H1 (cell line): ENCODE data around the gene SPOCK1. TPM values are rescaled to one million over a fixed set of nuclear protein-coding genes. Genes with fewer than 3 reads are reported as not detected.

Experiments used
- CTCF ChIA-PET: fragments of 300-600 bp; sonication (Branson Sonifier 250); formaldehyde crosslinking; loops from one replicate; lab custom pipeline; 2021; ENCODE audit not compliant: partially characterized antibody; lab: Charles Lee
- POLR2A ChIA-PET: fragments of 300-600 bp; sonication (Branson Sonifier 250); formaldehyde crosslinking; loops from one replicate; lab custom pipeline; 2021; ENCODE audit warnings: inconsistent platforms; ENCODE audit not compliant: partially characterized antibody; lab: Charles Lee
- DNase-seq, 2 experiments: peaks; one replicate each; pipeline versions ENCODE4 v3.0.0 to v3.0.0-alpha.2; 2010 to 2022; ENCODE audit warnings: low spot score in 2 of 2, low read depth in 1 of 2, mixed read lengths in 1 of 2
- FAIRE-seq: peaks from 2 replicates; lab custom pipeline; 2011; peaks lifted over from hg19 to GRCh38; lab: Jason Lieb, UNC
- H2AFZ ChIP-seq: 2 replicates; pipeline ENCODE4 v1.8.1; 2012; ENCODE audit warnings: low read length, inconsistent platforms
- H2AK5ac ChIP-seq: 2 replicates; pipeline ENCODE4 v1.6.1; 2013; ENCODE audit warnings: low read depth, low read length
- H2BK120ac ChIP-seq: replicated peaks from 2 replicates; pipeline ENCODE3; 2013; ENCODE audit warnings: low read depth, low read length, inconsistent platforms
- H2BK12ac ChIP-seq: 2 replicates; pipeline ENCODE4 v1.6.1; 2013; ENCODE audit warnings: low read depth, low read length
- H2BK15ac ChIP-seq: 2 replicates; pipeline ENCODE4 v1.6.1; 2013; ENCODE audit warnings: low read length
- H2BK20ac ChIP-seq: 2 replicates; pipeline ENCODE4 v1.6.1; 2013; ENCODE audit warnings: low read length
- H2BK5ac ChIP-seq: 2 replicates; pipeline ENCODE4 v1.6.1; 2013; ENCODE audit warnings: low read depth, low read length
- H3K14ac ChIP-seq: 2 replicates; pipeline ENCODE4 v1.6.1; 2013; ENCODE audit warnings: inconsistent platforms; ENCODE audit not compliant: insufficient read length
- H3K18ac ChIP-seq: 2 replicates; pipeline ENCODE4 v1.6.1; 2013; ENCODE audit warnings: low read length; ENCODE audit errors: extremely low read depth
- H3K23ac ChIP-seq: 2 replicates; pipeline ENCODE4 v1.6.1; 2013; ENCODE audit warnings: inconsistent platforms; ENCODE audit not compliant: insufficient read length
- H3K23me2 ChIP-seq: 2 replicates; pipeline ENCODE4 v1.6.1; 2013; ENCODE audit warnings: low read depth, low read length
- H3K27ac ChIP-seq: 2 replicates; pipeline ENCODE4 v1.6.1; 2011; ENCODE audit warnings: low read depth, low read length, inconsistent platforms
- H3K27me3 ChIP-seq, 4 experiments: replicated peaks in 1 of 4; 1 replicate in 1 of 4; 2 replicates in 3 of 4; pipeline versions ENCODE4 v1.6.1 to v1.8.1; 2011 to 2013; ENCODE audit warnings: low read length in 3 of 4, mild to moderate bottlenecking in 3 of 4, inconsistent platforms in 2 of 4, mixed read lengths in 2 of 4, moderate library complexity in 1 of 4; ENCODE audit not compliant: control insufficient read depth in 3 of 4, insufficient read depth in 3 of 4; ENCODE audit errors: extremely low read depth in 1 of 4
- H3K36me3 ChIP-seq, 4 experiments: 2 replicates each; pipeline versions ENCODE4 v1.6.1 to v1.8.1; 2011 to 2013; ENCODE audit warnings: mild to moderate bottlenecking in 4 of 4, low read length in 3 of 4, moderate library complexity in 2 of 4, control low read depth in 1 of 4, inconsistent platforms in 1 of 4; ENCODE audit not compliant: insufficient read depth in 4 of 4, control insufficient read depth in 2 of 4
- H3K4ac ChIP-seq: replicated peaks from 2 replicates; pipeline ENCODE3; 2013; ENCODE audit warnings: low read length, low read depth, mixed read lengths, inconsistent platforms; ENCODE audit not compliant: insufficient read length
- H3K4me1 ChIP-seq, 4 experiments: replicated peaks in 1 of 4; 1 replicate in 1 of 4; 2 replicates in 3 of 4; pipeline versions ENCODE4 v1.6.1 to v1.8.1; 2011 to 2013; ENCODE audit warnings: low read length in 3 of 4, inconsistent platforms in 2 of 4, mixed read lengths in 1 of 4; ENCODE audit not compliant: insufficient read depth in 4 of 4, control insufficient read depth in 3 of 4
- H3K4me2 ChIP-seq, 2 experiments: 2 replicates each; pipeline versions ENCODE4 v1.6.1 to v1.8.1; 2011 to 2013; ENCODE audit warnings: low read depth in 2 of 2, low read length in 2 of 2, control low read depth in 1 of 2, inconsistent platforms in 1 of 2, mild to moderate bottlenecking in 1 of 2; ENCODE audit not compliant: insufficient read depth in 1 of 2
- H3K4me3 ChIP-seq, 4 experiments: fragments of 200-600, 300-600 bp in 1 of 4; sonication (generic), shearing (Covaris generic), sonication (Bioruptor Twin) in 1 of 4; 2 replicates each; pipeline versions ENCODE4 v1.5.1 to v1.8.1; 2011 to 2016; ENCODE audit warnings: low read length in 4 of 4, low read depth in 3 of 4, control low read depth in 2 of 4, inconsistent platforms in 2 of 4, mild to moderate bottlenecking in 2 of 4, mixed read lengths in 1 of 4, moderate library complexity in 1 of 4; ENCODE audit not compliant: insufficient read depth in 2 of 4; ENCODE audit errors: extremely low read depth in 1 of 4
- H3K56ac ChIP-seq: replicated peaks from 2 replicates; pipeline ENCODE3; 2013; ENCODE audit warnings: low read depth, mild to moderate bottlenecking, mixed read lengths, low read length, inconsistent platforms; ENCODE audit not compliant: insufficient read length
- H3K79me1 ChIP-seq: 2 replicates; pipeline ENCODE4 v1.6.1; 2013; ENCODE audit warnings: low read depth, low read length, control low read depth
- H3K79me2 ChIP-seq, 2 experiments: 2 replicates each; pipeline versions ENCODE4 v1.6.1 to v1.8.1; 2012 to 2013; ENCODE audit warnings: low read length in 2 of 2, mild to moderate bottlenecking in 2 of 2, inconsistent platforms in 1 of 2; ENCODE audit not compliant: insufficient read depth in 2 of 2, control insufficient read depth in 1 of 2
- H3K9ac ChIP-seq, 4 experiments: replicated peaks in 1 of 4; 1 replicate in 1 of 4; 2 replicates in 3 of 4; pipeline versions ENCODE4 v1.6.1 to v1.8.1; 2011 to 2013; ENCODE audit warnings: low read depth in 3 of 4, low read length in 3 of 4, control low read depth in 2 of 4, mild to moderate bottlenecking in 2 of 4, moderate library complexity in 2 of 4, inconsistent platforms in 1 of 4; ENCODE audit errors: extremely low read depth in 1 of 4
- H3K9me3 ChIP-seq, 2 experiments: 2 replicates each; pipeline versions ENCODE4 v1.6.1 to v1.8.1; 2012 to 2013; ENCODE audit warnings: mild to moderate bottlenecking in 2 of 2, moderate library complexity in 2 of 2, control low read depth in 1 of 2, inconsistent platforms in 1 of 2, low read depth in 1 of 2, low read length in 1 of 2, mixed read lengths in 1 of 2; ENCODE audit not compliant: insufficient read depth in 2 of 2
- H4K20me1 ChIP-seq, 2 experiments: replicated peaks in 1 of 2; 2 replicates each; pipeline versions ENCODE3 to v1.8.1; 2011 to 2013; ENCODE audit warnings: inconsistent platforms in 2 of 2, low read length in 2 of 2, mild to moderate bottlenecking in 1 of 2; ENCODE audit not compliant: insufficient read depth in 2 of 2, control insufficient read depth in 1 of 2
- H4K5ac ChIP-seq: 2 replicates; pipeline ENCODE4 v1.6.1; 2013; ENCODE audit warnings: low read length, low read depth, mixed read lengths, inconsistent platforms; ENCODE audit not compliant: insufficient read length
- H4K8ac ChIP-seq: 2 replicates; pipeline ENCODE4 v1.8.0; 2013; ENCODE audit warnings: mild to moderate bottlenecking, moderate library complexity, low read length, inconsistent platforms; ENCODE audit not compliant: insufficient read depth; ENCODE audit errors: extremely low read depth
- H4K91ac ChIP-seq: replicated peaks from 2 replicates; pipeline ENCODE3; 2013; ENCODE audit warnings: low read length, mixed read lengths, inconsistent platforms; ENCODE audit not compliant: insufficient read length
- CBX5 ChIP-seq: fragments of 300-800, 300-1000 bp; sonication (generic); IDR thresholded peaks from 2 replicates; pipeline ENCODE4 v1.7.1; 2016; ENCODE audit warnings: antibody characterized with exemption, low read length, low read depth
- CEBPB ChIP-seq: IDR thresholded peaks from 2 replicates; pipeline ENCODE4 v1.6.1; 2012; ENCODE audit warnings: low read depth, low read length
- CHD2 ChIP-seq: IDR thresholded peaks from 2 replicates; pipeline ENCODE4 v1.6.1; 2012; ENCODE audit warnings: low read length, improper control_type of control experiment
- KDM1A ChIP-seq: fragments of 200-600, 300-600 bp; sonication (generic); IDR thresholded peaks from 2 replicates; pipeline ENCODE4 v1.7.1; 2016; ENCODE audit warnings: mild to moderate bottlenecking, low read length, borderline replicate concordance
- KDM4A ChIP-seq: IDR thresholded peaks from one replicate; pipeline ENCODE4 v1.7.1; 2012; ENCODE audit warnings: low read depth, mild to moderate bottlenecking, moderate library complexity, low read length, inconsistent platforms; ENCODE audit not compliant: severe bottlenecking
- MAFK ChIP-seq: IDR thresholded peaks from 2 replicates; pipeline ENCODE4 v1.6.1; 2012; ENCODE audit warnings: low read depth, mild to moderate bottlenecking, improper control_type of control experiment, low read length
- PHF8 ChIP-seq: fragments of 200-600 bp; sonication (generic); conservative IDR thresholded peaks from 2 replicates; pipeline ENCODE4 v1.7.1; 2012; ENCODE audit warnings: low read depth, mild to moderate bottlenecking, inconsistent platforms, low read length, moderate library complexity
- RFX5 ChIP-seq: IDR thresholded peaks from 2 replicates; pipeline ENCODE4 v1.6.1; 2011; ENCODE audit warnings: low read depth, low read length, improper control_type of control experiment, borderline replicate concordance
- SP1 ChIP-seq: IDR thresholded peaks from 2 replicates; pipeline ENCODE4 v1.6.1; 2011; ENCODE audit warnings: low read depth, low read length
- WGBS, 2 experiments: shearing (Covaris generic) in 1 of 2; methylation state at CpG; one replicate each; pipeline versions ENCODE4 v1.1.6 to v1.1.7; 2013 to 2015; ENCODE audit warnings: low lambda C conversion rate in 2 of 2, mixed read lengths in 2 of 2, inconsistent platforms in 1 of 2, low coverage in 1 of 2, missing lambda C conversion rate in 1 of 2; ENCODE audit not compliant: insufficient replicate concordance in 2 of 2, insufficient coverage in 1 of 2, insufficient read length in 1 of 2; ENCODE audit errors: extremely low coverage in 1 of 2, missing lambda C conversion rate in 1 of 2; 5-methylcytosine and 5-hydroxymethylcytosine counted together
- polyA plus RNA-seq, 7 experiments: library from polyadenylated mRNA; depleted of rRNA in 3 of 7; stranded (reverse) in 5 of 7; unstranded in 2 of 7; fragments of >200 nt in 5 of 7; fragments of 200-250 nt in 2 of 7; gene quantifications; 1 replicate in 5 of 7; 2 replicates in 1 of 7; 4 replicates in 1 of 7; pipeline versions ENCODE4 v1.2.1 to v1.2.3, GENCODE V29; 2011 to 2013; ENCODE audit warnings: missing spikeins in 2 of 7, mixed read lengths in 2 of 7
- total RNA-seq: library from RNA; stranded (reverse); fragmentation: NEBNext Ultra II Directional; extraction: Animal tissue kit (Norgen Biotek cat#: 25700); gene quantifications from 2 replicates; pipeline ENCODE4 v1.2.1, GENCODE V29; 2021

The SPOCK1 gene
- total and polyA plus RNA-seq, 2 of the 8 experiments (the other 6 are each of a cell fraction or from before 2014, with no cell fraction given): 6.9 to 18.1 TPM

- H3K9me3 ChIP-seq: no peaks in the 10 kb centered on the region
- no peak overlapping the region for H3K14ac ChIP-seq
- no peak overlapping the region for H2BK5ac ChIP-seq
- H3K23me2 ChIP-seq: no peaks in the 10 kb centered on the region
- no peak overlapping the region for H2AK5ac ChIP-seq
- 89% methylated on average over 3 of the region's 3 CpGs; no CpG with 5 or more reads in 1 of the 2 experiments for WGBS, 2 experiments
- H2BK12ac ChIP-seq: no peak overlapping the region
- no peak overlapping the region for H2BK20ac ChIP-seq
- no peak overlapping the region for H3K9ac ChIP-seq
- H3K79me2 ChIP-seq: no peaks in the 10 kb centered on the region
- POLR2A ChIA-PET: no interaction called here
- H3K4me1 ChIP-seq: no peaks in the 10 kb centered on the region
- no peaks in the 10 kb centered on the region for H3K27me3 ChIP-seq
- no peak overlapping the region for H2BK120ac ChIP-seq
- H2AFZ ChIP-seq: no peak overlapping the region
- no peak overlapping the region for H3K4ac ChIP-seq
- no peak overlapping the region for H4K91ac ChIP-seq
- H3K36me3 ChIP-seq: no peaks in the 10 kb centered on the region
- no peak overlapping the region for H3K18ac ChIP-seq
- no peak overlapping the region for H2BK15ac ChIP-seq
- no peak overlapping the region for H3K23ac ChIP-seq
- no peak overlapping the region for H3K27ac ChIP-seq
- no peak for FAIRE-seq
- no peak overlapping the region for H3K56ac ChIP-seq
- H4K8ac ChIP-seq: no peak overlapping the region
- CTCF ChIA-PET: no interaction called here
- no peak overlapping the region for H3K4me3 ChIP-seq
- no peak overlapping the region for H3K4me2 ChIP-seq
- H4K20me1 ChIP-seq: no peaks in the 10 kb centered on the region
- no peak for DNase-seq
- H3K79me1 ChIP-seq: no peaks in the 10 kb centered on the region
- H4K5ac ChIP-seq: no peak overlapping the region
- TF ChIP-seq RFX5: no peak
- TF ChIP-seq CBX5: no peak
- TF ChIP-seq CHD2: no peak
- TF ChIP-seq MAFK: no peak
- TF ChIP-seq KDM4A: no peak
- TF ChIP-seq SP1: no peak
- no peak for TF ChIP-seq KDM1A
- no peak for TF ChIP-seq PHF8
- TF ChIP-seq CEBPB: no peak
These were observed 100.4 kb downstream of the SPOCK1 start for GRCh38 chr5:137398751-137399150.
